HG02759 (cell line): ENCODE results near the gene TAS2R40.
"Not testable (repeated sequence)": the region's sequence is repeated elsewhere in the genome, so short reads cannot be mapped to it uniquely, and the experiment has no call there.

Experiments
- ATAC-seq: cut with Tn5 transposase; IDR thresholded peaks from one replicate; pipeline ENCODE4 v1.9.1; 2021; ENCODE audit warnings: mild to moderate bottlenecking, moderate library complexity; ENCODE audit not compliant: unreplicated experiment

Gene TAS2R40

DNA sequence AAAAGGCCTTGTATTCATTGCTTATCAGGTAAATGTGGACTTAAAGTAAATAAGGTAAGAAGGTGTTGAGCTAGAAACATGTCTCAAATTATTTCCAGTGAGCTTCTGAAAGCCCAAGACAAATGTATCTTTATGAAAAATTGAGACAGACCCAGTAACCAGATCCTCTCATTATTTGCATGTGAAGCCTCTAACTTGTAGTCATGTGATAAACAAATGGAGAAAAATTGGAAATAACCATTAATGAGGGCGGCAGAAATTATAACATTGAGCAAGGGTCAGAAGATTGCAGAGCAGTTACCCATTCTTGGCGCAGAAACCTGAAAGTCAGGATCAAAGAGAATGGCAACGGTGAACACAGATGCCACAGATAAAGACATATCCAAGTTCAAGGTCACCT is at the start of gene TAS2R40:
TSS of gene TAS2R40 (plus strand) at position 301 of the 400 bp plus-strand sequence. CDS start at position 343, 42 bp downstream.
- no peak for ATAC-seq

DNA sequence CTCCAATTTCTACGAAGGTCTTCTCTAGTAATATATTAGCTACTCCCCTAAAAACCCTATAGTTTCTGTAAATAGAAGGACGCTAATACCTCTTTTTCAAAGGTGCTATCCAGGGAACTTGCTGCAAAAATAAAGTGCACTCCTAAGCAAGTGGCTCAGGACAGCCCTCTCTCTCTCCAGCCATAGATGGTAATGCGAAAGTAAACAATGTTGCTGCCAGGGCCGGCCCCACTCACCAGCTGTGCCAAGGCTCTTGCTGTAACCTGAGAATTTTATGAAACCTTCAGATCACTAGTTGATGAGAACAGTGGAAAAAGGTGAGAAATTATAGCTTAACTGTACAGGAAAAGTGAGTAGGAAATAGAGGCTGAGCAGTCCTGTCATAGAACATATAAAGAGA is 49.5 kb upstream of the TAS2R40 start:
- ATAC-seq, result no peak

DNA sequence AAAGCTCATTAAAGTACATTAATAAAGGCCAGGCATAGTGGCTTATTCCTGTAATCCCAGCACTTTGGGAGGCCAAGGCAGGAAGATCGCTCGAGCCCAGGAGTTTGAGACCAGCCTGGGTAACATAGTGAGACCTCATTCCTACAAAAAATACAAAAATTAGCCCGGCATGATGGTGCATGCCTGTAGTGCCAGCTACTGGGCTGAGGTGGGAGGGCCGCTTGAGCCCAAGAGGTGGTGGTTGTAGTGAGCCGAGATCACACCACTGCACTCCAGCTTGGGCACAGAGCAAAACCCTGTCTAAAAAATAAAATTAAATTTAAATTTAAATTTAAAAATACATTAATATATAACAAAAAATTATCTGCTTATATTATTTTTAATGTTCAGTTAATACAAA is 45.7 kb upstream of the TAS2R40 start:
- no peak for ATAC-seq

DNA sequence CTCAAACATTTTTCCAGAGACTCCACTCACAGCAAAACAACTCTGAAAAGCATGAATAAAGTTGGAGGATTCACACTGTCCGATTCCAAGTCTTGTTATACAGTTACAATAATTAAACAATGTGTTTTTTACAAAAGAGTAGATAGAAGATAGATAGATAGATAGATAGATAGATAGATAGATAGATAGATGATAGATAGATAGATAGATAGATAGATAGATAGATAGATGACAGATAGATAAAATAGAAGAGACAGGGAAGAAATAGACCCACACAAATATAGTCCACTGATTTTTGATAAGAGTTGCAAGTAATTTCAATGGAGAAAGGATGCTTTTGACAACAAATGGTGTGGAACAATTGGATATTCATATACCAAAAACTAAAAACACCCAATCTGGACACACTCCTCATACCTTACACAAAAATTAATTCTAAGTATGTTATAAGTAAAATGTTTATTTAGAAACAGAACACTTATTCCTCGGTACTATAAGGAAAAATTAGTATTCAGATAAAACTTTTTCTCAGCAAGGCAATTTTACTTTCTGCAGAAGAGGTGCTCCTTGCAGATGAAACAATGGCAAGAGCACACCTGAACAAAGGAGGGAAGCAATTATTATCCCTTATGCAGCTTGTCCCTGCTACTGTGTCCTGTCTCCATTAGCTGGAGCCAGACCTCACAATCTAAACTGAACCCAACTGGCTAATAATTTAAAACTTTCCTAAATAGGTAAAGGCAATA is 44.3 kb upstream of the TAS2R40 start:
- ATAC-seq, result no peak

DNA sequence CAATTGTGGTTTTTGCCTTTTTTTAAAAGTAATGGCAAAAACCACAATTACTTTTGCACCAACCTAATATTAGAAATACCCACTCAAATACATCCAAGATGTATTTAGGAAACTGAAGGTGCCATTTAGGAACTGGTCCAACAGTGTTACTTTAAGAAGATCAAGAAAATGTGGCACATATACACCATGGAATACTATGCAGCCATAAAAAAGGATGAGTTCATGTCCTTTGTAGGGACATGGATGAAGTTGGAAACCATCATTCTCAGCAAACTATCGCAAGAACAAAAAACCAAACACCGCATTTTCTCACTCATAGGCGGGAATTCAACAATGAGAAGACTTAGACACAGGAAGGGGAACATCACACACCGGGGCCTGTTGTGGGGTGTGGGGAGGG is 41.1 kb upstream of the TAS2R40 start:
- not testable (repeated sequence) for ATAC-seq

DNA sequence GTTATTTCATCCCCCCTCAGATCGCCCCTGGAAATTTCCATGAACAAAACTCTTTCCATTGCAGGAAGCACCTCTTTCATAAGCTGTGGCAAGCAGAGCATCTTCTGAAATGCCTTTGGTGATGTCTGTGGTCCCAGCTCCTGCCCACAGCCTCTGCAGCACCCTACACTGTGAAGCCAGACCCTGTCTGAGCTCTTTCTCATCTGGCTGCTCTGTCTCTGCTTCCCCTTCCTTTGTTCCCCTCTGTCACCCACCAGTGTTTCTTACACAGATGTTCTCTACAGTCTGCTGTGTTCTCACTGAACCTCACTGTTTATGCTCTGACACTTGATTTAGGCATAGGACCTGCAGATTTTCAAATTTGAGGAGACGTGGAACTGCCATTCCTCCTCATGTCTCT is 40.5 kb upstream of the TAS2R40 start:
- no peak for ATAC-seq

DNA sequence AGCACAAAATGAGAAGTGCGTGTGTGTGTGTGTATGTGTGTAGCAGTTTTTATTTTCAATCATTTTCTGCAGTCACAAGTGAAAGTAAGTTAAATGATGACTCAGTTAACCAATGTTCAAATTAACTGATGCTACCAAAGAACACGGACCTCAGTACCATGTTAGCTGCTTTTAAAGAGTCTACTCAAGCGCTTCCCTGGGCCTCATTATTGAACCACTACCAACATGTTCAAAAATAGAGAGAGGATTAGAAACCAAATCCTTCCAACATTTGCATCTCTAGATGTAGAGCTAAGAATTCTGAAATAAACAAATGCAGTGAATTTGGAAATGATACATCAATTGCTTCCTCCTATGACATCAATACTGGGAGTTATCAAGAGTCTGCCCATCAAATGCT is 38.8 kb upstream of the TAS2R40 start, which contains the start of gene TAS2R39:
TSS of gene TAS2R39 (plus strand) at position 396 of the 400 bp plus-strand sequence. CDS start at position 396, 0 bp downstream.
- no peak for ATAC-seq

DNA sequence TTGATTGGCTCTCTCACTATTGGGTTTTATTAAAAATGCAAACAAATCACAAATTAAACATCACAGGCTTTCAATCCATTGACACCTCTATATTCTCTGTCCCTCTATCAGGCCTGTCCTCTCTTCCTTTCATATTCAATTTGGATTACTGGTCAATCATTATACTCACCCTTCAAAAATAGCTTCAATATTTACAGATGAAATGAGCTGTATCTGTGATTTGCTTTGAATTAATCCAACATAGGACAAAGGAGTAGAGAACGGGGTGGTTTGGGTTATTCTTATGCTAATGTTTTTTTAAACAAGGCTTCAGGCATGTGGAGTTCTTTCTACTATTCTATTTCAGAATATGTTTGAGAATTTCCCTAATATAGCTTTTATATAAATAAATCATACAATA is 36.3 kb upstream of the TAS2R40 start:
- no peak for ATAC-seq

DNA sequence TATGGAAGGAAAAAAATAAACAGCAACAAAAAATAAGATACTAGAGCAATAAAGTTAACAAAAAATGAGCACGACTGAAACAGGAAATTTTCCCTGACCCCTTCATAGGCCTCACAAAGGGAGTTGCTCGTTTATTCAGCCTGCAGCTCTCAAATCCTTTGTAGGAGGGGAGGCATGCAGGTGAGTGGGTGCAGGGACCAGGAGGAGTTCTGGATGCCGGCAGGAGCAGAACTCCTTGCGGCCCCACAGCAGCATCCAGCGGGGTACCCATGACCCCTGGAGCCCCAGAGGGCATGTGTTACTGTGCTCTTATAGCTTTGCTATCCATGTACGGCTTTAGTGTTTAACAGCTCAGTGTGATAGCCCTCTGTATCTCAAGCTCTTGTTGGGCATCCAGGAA is 32.8 kb upstream of the TAS2R40 start:
- ATAC-seq, result no peak

DNA sequence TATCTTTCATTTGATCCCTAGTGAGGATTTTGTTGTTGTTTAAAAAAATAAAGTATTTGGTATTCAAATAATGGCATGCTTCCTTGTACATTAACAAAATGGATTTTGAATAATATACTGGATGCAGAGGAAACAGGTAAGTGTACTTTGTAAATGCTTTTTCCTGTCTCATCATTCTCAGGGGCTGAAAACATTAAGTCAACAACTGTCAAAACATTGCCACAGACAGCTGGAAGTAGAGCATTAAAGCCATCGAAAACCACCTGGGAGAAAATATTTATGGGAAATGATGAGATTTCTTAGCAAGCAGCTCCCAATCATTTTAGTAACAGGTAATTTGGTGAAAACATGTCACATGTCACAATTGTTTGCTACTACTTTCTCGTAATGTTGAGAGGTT is 28.0 kb upstream of the TAS2R40 start:
- no peak for ATAC-seq

DNA sequence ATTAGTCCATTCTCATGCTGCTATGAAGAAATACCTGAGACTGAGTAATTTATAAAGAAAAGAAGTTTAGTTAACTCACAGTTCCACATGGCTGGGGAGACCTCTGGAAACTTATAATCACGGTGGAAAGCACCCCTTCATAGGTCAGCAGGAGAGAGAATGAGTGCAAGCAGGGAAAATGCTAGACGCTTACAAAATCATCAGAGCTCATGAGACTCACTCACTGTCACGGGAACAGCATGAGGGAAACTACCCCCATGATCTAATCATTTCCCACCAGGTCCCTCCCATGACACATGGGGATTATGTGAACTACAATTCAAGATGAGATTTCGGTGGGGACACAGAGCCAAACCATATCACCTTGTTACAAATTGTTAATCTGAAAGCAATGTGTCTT is 22.8 kb upstream of the TAS2R40 start:
- ATAC-seq, result no peak

DNA sequence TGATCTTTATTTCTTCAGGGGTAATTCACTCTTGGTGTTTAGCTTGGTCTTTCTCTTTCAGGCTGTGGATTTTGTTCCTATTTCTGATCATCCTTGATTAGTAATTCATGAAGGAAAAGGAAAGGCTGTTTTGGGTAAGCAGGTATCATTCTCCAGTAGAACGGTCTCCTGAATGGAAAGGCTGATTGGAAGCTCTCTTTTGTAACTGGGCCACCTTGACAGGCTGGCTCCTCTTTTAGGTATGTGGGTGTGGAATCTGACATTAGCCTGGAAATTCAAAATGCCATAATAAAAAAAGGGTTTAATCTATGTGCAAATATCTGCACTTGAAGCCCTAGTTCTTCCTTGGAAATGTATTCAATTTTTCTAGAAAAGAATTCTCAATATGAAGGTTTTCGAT is 19.7 kb upstream of the TAS2R40 start:
- ATAC-seq, result no peak

DNA sequence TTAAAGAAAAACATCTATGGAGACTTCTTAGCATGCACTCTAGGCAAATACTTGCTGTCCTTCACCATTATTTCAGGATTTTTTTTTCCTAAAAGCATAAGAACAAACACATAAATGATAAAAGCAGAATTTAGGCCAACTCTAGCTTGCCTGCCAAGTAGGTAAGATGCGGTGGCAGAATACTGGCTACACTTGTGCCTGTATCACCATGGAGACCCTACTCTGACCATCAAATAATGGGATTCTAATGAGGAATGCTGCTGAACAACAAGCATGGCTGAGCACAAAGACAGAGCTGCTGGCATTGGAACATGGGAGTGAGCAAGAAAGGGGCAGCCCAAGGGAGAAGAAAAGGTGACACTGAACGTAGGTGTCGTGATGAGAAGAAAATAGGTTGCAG is 18.5 kb upstream of the TAS2R40 start:
- no peak for ATAC-seq

DNA sequence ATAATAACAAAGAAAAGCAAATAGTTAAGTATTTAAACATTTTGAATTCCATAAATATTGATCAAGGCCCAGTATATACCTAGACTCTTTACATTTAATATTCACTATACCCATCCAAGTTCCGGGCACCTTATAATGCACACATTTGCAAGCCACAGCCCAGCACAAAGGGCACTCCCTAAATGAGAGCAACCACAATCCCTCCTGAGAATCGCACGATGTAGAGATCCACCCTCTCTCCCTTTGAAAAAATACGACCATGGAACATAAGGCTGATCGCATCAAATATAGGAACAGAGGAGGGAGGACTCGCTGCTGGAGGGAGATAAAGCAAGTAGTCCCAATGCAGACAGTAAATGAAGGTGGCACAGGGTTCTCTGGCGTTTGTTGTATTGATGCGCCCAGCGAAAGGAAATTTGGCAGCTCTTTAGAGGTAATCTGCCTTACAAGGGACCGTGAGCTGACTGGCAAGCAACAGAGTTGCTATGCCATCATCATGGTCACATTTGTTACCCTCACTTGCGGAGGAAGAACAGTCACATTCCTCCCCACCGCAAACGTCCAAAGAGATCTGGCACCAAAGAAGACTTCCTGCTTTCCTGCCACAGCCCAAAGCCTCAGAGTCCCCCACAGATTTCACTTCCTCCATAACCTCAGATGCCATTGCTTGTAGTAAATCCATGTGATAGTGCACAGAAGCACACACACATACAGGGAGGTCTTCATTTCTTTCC is 16.1 kb upstream of the TAS2R40 start:
- peak; percentile 91 for ATAC-seq

DNA sequence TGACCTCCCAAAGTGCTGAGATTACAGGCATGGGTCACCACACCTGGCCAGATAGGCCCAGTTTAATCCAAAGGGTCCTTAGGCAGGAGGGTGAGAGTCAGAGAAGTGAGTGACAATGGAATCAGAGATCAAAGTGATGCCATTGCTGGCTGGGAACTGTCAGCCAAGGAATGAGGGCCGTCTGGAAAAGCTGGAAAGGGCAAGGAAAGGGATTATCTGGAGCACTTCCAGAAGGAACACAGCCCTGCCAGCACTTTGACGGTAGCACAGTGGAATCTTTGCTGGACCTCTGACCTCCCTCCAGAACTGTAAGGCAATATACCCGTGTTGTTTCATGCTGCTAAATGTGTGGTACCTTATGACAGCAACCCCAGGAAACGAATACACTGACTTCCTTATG is 11.3 kb upstream of the TAS2R40 start:
- no peak for ATAC-seq

DNA sequence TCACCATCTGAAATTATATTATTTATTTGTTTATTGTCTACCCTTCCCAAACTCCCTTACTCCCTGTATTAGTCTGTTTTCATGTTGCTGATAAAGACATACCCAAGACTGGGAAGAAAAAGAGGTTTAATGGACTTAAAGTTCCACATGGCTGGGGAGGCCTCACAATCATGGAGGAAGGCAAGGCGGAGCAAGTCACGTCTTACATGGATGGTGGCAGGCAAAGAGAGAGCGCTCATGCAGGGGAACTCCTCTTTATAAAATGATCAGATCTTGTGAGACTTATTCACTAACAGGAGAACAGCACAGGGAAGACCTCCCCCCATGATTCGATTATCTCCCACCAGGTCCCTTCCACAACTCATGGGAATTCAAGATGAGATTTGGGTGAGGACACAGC is 8.4 kb upstream of the TAS2R40 start:
- ATAC-seq, result not testable (repeated sequence)

DNA sequence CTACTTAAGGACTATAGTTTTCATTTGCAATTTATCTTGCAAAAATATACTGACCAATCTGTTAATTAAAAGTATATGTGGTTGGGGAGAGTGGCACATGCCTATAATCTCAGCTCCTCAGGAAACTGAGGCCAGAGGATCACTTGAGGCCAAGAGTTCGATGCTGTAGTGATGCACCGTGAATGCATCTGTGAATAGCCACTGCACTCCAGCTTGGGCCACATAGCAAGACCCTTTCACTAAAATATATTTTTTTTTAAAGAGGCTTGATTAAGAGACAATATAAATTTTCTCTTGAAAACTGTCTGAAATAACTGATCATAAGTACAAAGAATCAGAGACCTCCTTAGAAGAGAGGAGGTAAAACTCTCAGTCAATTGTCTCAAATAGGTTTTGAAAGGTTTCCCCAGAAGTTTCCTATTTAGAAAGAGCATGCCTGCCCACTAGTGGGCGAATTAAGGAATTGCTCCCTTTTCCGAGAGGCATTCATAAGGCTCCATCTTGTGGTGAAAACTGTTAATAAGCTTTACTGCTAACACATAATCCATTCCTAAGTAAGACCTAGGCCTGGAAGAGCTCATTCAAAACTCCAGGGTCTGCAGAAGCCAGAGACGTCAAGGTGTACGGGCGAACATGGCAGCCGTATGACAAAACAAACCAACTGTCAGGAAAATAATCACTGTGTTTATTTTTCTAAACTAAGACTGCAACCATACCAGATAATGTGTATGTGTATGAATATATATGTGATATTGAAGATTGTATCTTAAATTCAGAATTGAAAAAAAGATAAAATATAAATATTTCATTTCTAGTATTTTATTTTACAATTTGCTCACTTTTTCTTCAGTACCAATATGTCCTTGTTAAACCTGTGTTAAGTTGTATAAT is 6.8 kb upstream of the TAS2R40 start:
- peak; percentile 91 for ATAC-seq

DNA sequence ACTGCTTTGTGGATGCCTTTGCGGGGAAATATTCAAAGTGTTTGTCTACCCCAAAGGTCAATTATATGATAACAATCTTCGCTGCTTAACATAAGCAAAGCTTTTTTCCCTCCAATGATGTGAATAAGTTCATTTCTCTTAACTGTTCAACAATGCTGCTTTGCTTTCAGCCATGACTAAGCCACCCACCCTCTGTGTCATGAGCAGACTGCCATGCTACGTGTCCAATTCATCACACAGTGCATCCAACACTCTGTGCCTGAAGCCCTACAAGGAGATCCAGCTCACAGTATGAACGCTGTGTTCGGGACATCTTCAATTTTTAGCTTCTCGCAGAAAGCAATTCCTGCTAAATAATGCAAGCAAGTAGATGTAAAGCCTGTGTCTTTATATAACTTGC is 5.7 kb upstream of the TAS2R40 start:
- ATAC-seq, result no peak

DNA sequence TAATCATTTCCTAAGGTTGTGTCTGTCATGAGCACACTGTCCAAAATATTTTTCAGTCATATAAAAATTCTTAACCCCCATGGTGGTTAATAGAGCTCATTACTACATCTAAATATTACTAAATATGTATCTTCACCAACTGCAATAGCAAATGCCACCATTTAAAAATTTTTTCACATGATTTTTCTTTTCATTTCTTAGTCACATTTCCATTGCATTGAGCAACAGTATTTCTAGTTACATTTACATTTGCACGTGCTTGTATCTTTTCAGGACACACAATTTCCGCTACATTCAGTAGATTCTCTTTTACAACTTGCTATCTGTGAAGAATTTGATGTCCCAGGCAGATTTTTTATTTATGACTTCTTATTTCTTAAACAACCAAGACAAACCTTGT is 5.2 kb upstream of the TAS2R40 start:
- ATAC-seq, result no peak

DNA sequence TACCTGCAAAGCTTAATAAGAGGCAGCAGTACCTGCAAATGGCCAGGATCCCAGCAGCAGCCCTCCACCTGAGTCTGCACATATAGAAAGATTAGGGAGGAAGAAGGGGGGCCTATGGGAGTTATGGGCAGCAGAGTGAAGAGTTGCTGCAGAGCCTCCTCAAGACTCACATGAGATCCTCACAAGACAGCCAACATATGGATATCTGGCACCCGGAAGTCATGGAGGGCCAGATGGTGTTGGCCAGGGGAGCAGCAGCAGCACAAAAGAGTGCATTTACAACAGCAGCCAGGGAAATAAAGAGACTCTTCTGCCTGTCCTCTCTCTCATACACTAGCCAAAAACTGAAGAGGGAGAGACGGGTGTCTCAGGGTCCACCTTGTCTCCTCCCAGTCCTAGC is 4.0 kb upstream of the TAS2R40 start:
- ATAC-seq, result no peak

DNA sequence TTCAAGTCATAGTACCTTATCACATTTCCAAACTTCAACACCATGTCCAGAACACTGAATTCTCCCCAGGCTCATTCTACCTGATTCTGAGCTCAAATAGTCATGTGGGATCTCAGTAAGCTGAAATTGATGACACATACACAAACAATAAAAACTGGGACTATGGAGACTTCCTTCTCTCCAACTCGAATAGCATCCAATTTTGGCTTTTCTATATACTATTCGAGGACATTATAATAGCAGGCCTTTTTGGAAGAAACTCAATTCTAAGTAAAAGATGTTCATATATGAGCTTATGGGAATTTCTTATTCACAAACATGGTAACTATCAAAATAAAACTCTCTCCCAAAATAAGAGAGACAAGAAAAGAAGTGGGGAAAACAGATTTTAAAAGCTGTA is 551 bp upstream of the TAS2R40 start:
- ATAC-seq, result no peak
